ENCODE results near the gene ADCK2. TPM values are rescaled to one million over a fixed set of nuclear protein-coding genes. Genes with fewer than 3 reads are reported as not detected.
A peak's percentile ranks its signal among the peaks of the same experiment; 100 is the strongest.

ADCK2 gene
- total RNA-seq, 4 donors from 2014 or later = 19.9 to 46.1 (median 32.7) TPM

- no peak overlapping the region for H3K27ac ChIP-seq
- H3K4me3 ChIP-seq (replicated peaks in 1 of 3) = no peak overlapping the region
- H3K36me3 ChIP-seq = no peaks in the 10 kb centered on the region
- no peaks in the 10 kb centered on the region for H3K27me3 ChIP-seq
- 86 to 90% methylated on average over 6 of the region's 6 CpGs for WGBS, 2 donors
- H3K9me3 ChIP-seq = no peaks in the 10 kb centered on the region
- no peaks in the 10 kb centered on the region for H3K4me1 ChIP-seq
- intact Hi-C loops (cut with DNase I) = no loop called here
- TF ChIP-seq POLR2A (IDR thresholded peaks at IDR 0.05) = no peak
- TF ChIP-seq, protein P1, sequence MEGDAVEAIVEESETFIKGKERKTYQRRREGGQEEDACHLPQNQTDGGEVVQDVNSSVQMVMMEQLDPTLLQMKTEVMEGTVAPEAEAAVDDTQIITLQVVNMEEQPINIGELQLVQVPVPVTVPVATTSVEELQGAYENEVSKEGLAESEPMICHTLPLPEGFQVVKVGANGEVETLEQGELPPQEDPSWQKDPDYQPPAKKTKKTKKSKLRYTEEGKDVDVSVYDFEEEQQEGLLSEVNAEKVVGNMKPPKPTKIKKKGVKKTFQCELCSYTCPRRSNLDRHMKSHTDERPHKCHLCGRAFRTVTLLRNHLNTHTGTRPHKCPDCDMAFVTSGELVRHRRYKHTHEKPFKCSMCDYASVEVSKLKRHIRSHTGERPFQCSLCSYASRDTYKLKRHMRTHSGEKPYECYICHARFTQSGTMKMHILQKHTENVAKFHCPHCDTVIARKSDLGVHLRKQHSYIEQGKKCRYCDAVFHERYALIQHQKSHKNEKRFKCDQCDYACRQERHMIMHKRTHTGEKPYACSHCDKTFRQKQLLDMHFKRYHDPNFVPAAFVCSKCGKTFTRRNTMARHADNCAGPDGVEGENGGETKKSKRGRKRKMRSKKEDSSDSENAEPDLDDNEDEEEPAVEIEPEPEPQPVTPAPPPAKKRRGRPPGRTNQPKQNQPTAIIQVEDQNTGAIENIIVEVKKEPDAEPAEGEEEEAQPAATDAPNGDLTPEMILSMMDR (IDR thresholded peaks at IDR 0.05) = no peak
- DNase-seq = no peak
Observed at GRCh38 chr7:140649556-140650205, 23.1 kb upstream of the ADCK2 start.

GRCh38 chr7:140650367-140650766, 22.4 kb upstream of the ADCK2 start:
- no peaks in the 10 kb centered on the region for H3K9me3 ChIP-seq
- intact Hi-C loops (cut with DNase I) = no loop called here
- 86 to 87% methylated on average over 12 of the region's 12 CpGs for WGBS, 2 donors
- DNase-seq = no peak
- H3K27ac ChIP-seq = no peak overlapping the region
- H3K4me1 ChIP-seq = no peaks in the 10 kb centered on the region
- no peak overlapping the region for H3K4me3 ChIP-seq (replicated peaks in 1 of 3)
- TF ChIP-seq, protein P1 (IDR thresholded peaks at IDR 0.05) = no peak
- TF ChIP-seq POLR2A (IDR thresholded peaks at IDR 0.05) = no peak
- H3K36me3 ChIP-seq = no peaks in the 10 kb centered on the region
- no peaks in the 10 kb centered on the region for H3K27me3 ChIP-seq

DNA sequence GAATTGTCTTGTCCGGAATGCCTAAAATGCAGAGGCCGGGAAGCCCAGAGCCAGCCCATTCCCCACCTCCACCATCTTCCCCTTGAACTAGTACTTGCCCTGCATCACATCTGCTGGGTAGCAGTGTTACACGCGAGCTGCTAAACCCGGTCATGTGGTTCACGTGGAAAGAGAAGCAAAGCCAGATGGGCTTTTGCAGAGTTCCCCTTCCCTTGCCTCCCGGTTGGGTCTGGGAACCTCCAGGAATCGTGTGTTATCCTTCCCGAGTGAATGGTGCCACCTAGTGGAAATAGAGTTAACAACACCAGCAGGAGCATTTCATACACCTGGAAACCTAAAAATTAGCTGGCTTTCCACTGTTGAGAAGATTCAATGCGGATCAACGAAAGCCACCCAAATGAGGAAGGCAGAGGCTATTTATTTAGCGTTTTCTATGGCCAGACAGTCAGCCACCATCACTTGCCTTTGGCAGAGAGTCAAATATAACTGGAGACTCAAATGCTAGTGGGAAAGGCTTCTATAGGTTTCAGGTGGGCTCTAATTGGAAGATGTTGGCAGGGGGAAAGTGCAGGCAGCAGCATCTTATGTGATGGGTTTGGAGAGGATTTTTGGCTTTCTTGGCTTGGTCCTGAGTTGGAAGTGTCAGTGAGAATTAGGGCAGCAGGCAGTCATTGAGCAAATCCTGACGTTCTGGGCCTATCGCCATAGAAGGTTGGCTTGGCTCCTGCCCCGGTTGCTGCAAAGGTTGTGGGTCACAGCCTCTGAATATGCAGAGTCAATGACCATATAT, 19.2 kb upstream of the ADCK2 start:
- WGBS, 2 donors = 26 to 27% methylated on average over 13 to 15 of the region's 15 CpGs
- peak; percentile 46 to 54 for DNase-seq
- H3K36me3 ChIP-seq = no peaks in the 10 kb centered on the region
- H3K4me1 ChIP-seq = peaks cover 12 to 15% of the 10 kb centered on the region in 2 donors
- H3K9me3 ChIP-seq = no peaks in the 10 kb centered on the region
- H3K4me3 ChIP-seq (replicated peaks in 1 of 3) = no peak overlapping the region
- intact Hi-C loops (cut with DNase I) = loop anchor here (2.0 kb wide), 1 partner anchor 137 kb away; no protein-coding TSS in a partner anchor
- H3K27ac ChIP-seq = no peak overlapping the region
- TF ChIP-seq, protein P1 (IDR thresholded peaks at IDR 0.05) = peak; percentile 75 to 91 (median 84)
- TF ChIP-seq POLR2A (IDR thresholded peaks at IDR 0.05) = no peak
- no peaks in the 10 kb centered on the region for H3K27me3 ChIP-seq

- no peaks in the 10 kb centered on the region for H3K27me3 ChIP-seq
- no peak overlapping the region for H3K27ac ChIP-seq
- H3K36me3 ChIP-seq = no peaks in the 10 kb centered on the region
- intact Hi-C loops (cut with DNase I) = no loop called here
- TF ChIP-seq, protein P1 (IDR thresholded peaks at IDR 0.05) = no peak
- no peak for TF ChIP-seq POLR2A (IDR thresholded peaks at IDR 0.05)
- WGBS, 2 donors = 82 to 83% methylated on average over 2 of the region's 2 CpGs
- peaks cover 12 to 15% of the 10 kb centered on the region in 2 donors for H3K4me1 ChIP-seq
- DNase-seq = no peak
- no peaks in the 10 kb centered on the region for H3K9me3 ChIP-seq
- no peak overlapping the region for H3K4me3 ChIP-seq (replicated peaks in 1 of 3)
Observed at GRCh38 chr7:140654109-140654387, 18.7 kb upstream of the ADCK2 start.

GRCh38 chr7:140654661-140655060, 18.1 kb upstream of the ADCK2 start:
- H3K9me3 ChIP-seq = no peaks in the 10 kb centered on the region
- TF ChIP-seq, protein P1 (IDR thresholded peaks at IDR 0.05) = no peak
- no peak for TF ChIP-seq POLR2A (IDR thresholded peaks at IDR 0.05)
- intact Hi-C loops (cut with DNase I) = no loop called here
- H3K4me3 ChIP-seq (replicated peaks in 1 of 3) = no peak overlapping the region
- peaks cover 12 to 15% of the 10 kb centered on the region in 2 donors for H3K4me1 ChIP-seq
- no peaks in the 10 kb centered on the region for H3K27me3 ChIP-seq
- no peak overlapping the region for H3K27ac ChIP-seq
- no peak for DNase-seq
- 95 to 96% methylated on average over 4 of the region's 4 CpGs for WGBS, 2 donors
- H3K36me3 ChIP-seq = no peaks in the 10 kb centered on the region
